Measurements from ENCODE around the gene CARD9. TPM values are rescaled to one million over a fixed set of nuclear protein-coding genes. Genes with fewer than 3 reads are reported as not detected.
"Not testable (repeated sequence)": the region's sequence is repeated elsewhere in the genome, so short reads cannot be mapped to it uniquely, and the experiment has no call there.

The CARD9 gene
- total RNA-seq, 5 donors from 2014 or later (not counting 1 experiment from before 2014, with no cell fraction given) = 0.43 to 1.4 (median 0.76) TPM

GRCh38 chr9:136353757-136354488 lies 19.5 kb downstream of the CARD9 start:
- Histone ChIP-seq H3K4me1 (ENCODE audit: control insufficient read depth in 1 of 2, extremely low read depth in 1 of 2, insufficient read depth in 2 of 2, low read length in 2 of 2) (peaks cover 0 to 5% of the 10 kb centered on the region in 2 experiments), H3K27ac (ENCODE audit: low read length) (no peak overlapping the region), H3K36me3 (ENCODE audit: control insufficient read depth in 2 of 2, extremely low read depth in 1 of 2, insufficient read depth in 1 of 2, low read length in 1 of 2) (peaks cover under 1 to 9% of the 10 kb centered on the region in 2 donors), H3K27me3 (replicated peaks in 1 of 2; ENCODE audit: control insufficient read depth in 2 of 2, extremely low read depth in 1 of 2, insufficient read depth in 2 of 2, low read length in 1 of 2) (no peaks in the 10 kb centered on the region), H3K4me3 (ENCODE audit: control insufficient read depth in 1 of 2, extremely low read depth in 1 of 2, low read length in 1 of 2) (no peak overlapping the region), H3K9me3 (no peaks in the 10 kb centered on the region)
- ChIA-PET CTCF (interaction anchor here in 1 of 2 donors (1.3 kb wide), 1 partner anchor 10 kb away, joined by 3 read pairs; the partner anchor contains the start of gene DNLZ), POLR2A (no interaction called here)
- DNase-seq (no peak), ATAC-seq (replicated peaks in 1 of 4) (no peak)
- Mint-ChIP-seq H3K27me3 (no peaks in the 10 kb centered on the region), H3K27ac (no peak overlapping the region), H3K4me1 (no peaks in the 10 kb centered on the region), H3K36me3 (no peaks in the 10 kb centered on the region), H3K4me3 (no peak overlapping the region), H3K9me3 (no peaks in the 10 kb centered on the region)
- 84% methylated on average over 11 of the region's 13 CpGs for WGBS (ENCODE audit: insufficient coverage)

DNA sequence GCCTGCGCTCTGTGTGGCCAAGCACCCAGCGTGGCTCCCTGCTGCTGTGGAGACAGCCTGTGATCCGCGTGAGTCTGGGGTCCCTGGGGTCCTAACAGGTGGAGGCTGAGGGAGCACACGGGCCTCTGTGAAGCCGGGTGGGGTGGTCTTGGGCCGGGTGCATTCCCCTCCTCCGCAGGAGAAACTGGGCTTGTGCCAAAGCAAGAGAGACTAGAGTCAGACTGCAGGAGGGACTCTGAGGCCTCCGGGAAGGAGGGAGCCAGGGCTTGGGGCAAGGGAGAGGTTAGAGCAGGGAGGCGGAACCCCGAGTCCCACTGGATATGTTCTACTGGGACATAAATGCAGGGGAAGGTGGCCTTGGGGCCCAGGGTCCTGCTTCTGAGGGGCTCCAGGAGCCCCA lies 20.4 kb downstream of the CARD9 start:
- 88% methylated on average over 10 of the region's 11 CpGs for WGBS (ENCODE audit: insufficient coverage)
- Mint-ChIP-seq H3K4me3 (no peak overlapping the region), H3K27me3 (no peaks in the 10 kb centered on the region), H3K9me3 (no peaks in the 10 kb centered on the region), H3K27ac (no peak overlapping the region), H3K4me1 (no peaks in the 10 kb centered on the region), H3K36me3 (no peaks in the 10 kb centered on the region)
- DNase-seq (no peak), ATAC-seq (replicated peaks in 1 of 4) (no peak)
- ChIA-PET CTCF (no interaction called here), POLR2A (no interaction called here)
- Histone ChIP-seq H3K9me3 (no peaks in the 10 kb centered on the region), H3K27me3 (replicated peaks in 1 of 2; ENCODE audit: control insufficient read depth in 2 of 2, extremely low read depth in 1 of 2, insufficient read depth in 2 of 2, low read length in 1 of 2) (no peaks in the 10 kb centered on the region), H3K4me1 (ENCODE audit: control insufficient read depth in 1 of 2, extremely low read depth in 1 of 2, insufficient read depth in 2 of 2, low read length in 2 of 2) (peaks cover 0 to 5% of the 10 kb centered on the region in 2 experiments), H3K36me3 (ENCODE audit: control insufficient read depth in 2 of 2, extremely low read depth in 1 of 2, insufficient read depth in 1 of 2, low read length in 1 of 2) (peaks cover 0 to 5% of the 10 kb centered on the region in 2 donors), H3K4me3 (ENCODE audit: control insufficient read depth in 1 of 2, extremely low read depth in 1 of 2, low read length in 1 of 2) (no peak overlapping the region), H3K27ac (ENCODE audit: low read length) (no peak overlapping the region)

DNA sequence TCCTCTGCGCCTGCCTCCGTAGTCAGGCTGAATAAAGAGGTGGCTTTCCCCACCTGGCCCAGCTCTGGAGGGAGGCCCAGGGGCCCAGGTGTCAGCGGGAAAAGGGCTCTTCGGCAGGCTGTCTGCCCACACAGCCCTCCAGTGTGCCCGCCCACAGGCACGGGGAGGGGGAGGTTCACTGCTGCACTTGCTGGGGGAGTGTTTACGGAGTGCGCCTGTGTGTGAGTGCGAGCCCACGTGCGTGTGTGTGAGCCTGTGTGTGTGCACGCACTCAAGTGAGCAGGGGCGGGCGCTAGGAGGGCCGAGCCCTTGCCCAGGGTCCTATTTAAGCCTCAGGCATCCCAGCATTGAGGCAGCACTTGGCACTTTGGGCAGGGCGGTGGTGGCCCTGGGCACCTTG lies 20.8 kb downstream of the CARD9 start:
- H3K36me3 Mint-ChIP-seq = no peaks in the 10 kb centered on the region
- 62% methylated on average over 13 of the region's 16 CpGs for WGBS (ENCODE audit: insufficient coverage)
- H3K27me3 ChIP-seq (replicated peaks in 1 of 2; ENCODE audit: control insufficient read depth in 2 of 2, extremely low read depth in 1 of 2, insufficient read depth in 2 of 2, low read length in 1 of 2) = no peaks in the 10 kb centered on the region
- no peak for DNase-seq
- H3K4me1 Mint-ChIP-seq = no peaks in the 10 kb centered on the region
- no peak for ATAC-seq (replicated peaks in 1 of 4)
- H3K4me3 ChIP-seq (ENCODE audit: control insufficient read depth in 1 of 2, extremely low read depth in 1 of 2, low read length in 1 of 2) = no peak overlapping the region
- no peak overlapping the region for H3K4me3 Mint-ChIP-seq
- CTCF ChIA-PET = no interaction called here
- H3K27ac ChIP-seq (ENCODE audit: low read length) = no peak overlapping the region
- POLR2A ChIA-PET = no interaction called here
- H3K36me3 ChIP-seq (ENCODE audit: control insufficient read depth in 2 of 2, extremely low read depth in 1 of 2, insufficient read depth in 1 of 2, low read length in 1 of 2) = peaks cover 0 to 5% of the 10 kb centered on the region in 2 donors
- H3K9me3 Mint-ChIP-seq = no peaks in the 10 kb centered on the region
- no peaks in the 10 kb centered on the region for H3K27me3 Mint-ChIP-seq
- H3K4me1 ChIP-seq (ENCODE audit: control insufficient read depth in 1 of 2, extremely low read depth in 1 of 2, insufficient read depth in 2 of 2, low read length in 2 of 2) = peaks cover 0 to 5% of the 10 kb centered on the region in 2 experiments
- H3K27ac Mint-ChIP-seq = no peak overlapping the region
- no peaks in the 10 kb centered on the region for H3K9me3 ChIP-seq

- CTCF ChIA-PET; H3K27ac ChIP-seq (ENCODE audit: low read length); H3K36me3 ChIP-seq (ENCODE audit: control insufficient read depth in 2 of 2, extremely low read depth in 1 of 2, insufficient read depth in 1 of 2, low read length in 1 of 2); POLR2A ChIA-PET; H3K9me3 ChIP-seq; H3K4me1 ChIP-seq (ENCODE audit: control insufficient read depth in 1 of 2, extremely low read depth in 1 of 2, insufficient read depth in 2 of 2, low read length in 2 of 2); H3K4me3 ChIP-seq (ENCODE audit: control insufficient read depth in 1 of 2, extremely low read depth in 1 of 2, low read length in 1 of 2); H3K4me1 Mint-ChIP-seq; H3K27me3 Mint-ChIP-seq; ATAC-seq (replicated peaks in 1 of 4); H3K4me3 Mint-ChIP-seq; DNase-seq; H3K36me3 Mint-ChIP-seq; H3K27me3 ChIP-seq (replicated peaks in 1 of 2; ENCODE audit: control insufficient read depth in 2 of 2, extremely low read depth in 1 of 2, insufficient read depth in 2 of 2, low read length in 1 of 2); H3K27ac Mint-ChIP-seq; H3K9me3 Mint-ChIP-seq: not testable (repeated sequence)
- WGBS (ENCODE audit: insufficient coverage) = 89% methylated on average over 9 of the region's 24 CpGs
These were observed 21.6 kb downstream of the CARD9 start for GRCh38 chr9:136351868-136352267.

- Mint-ChIP-seq H3K4me3 (no peak overlapping the region), H3K27me3 (no peaks in the 10 kb centered on the region), H3K27ac (no peak overlapping the region), H3K4me1 (no peaks in the 10 kb centered on the region), H3K36me3 (no peaks in the 10 kb centered on the region), H3K9me3 (no peaks in the 10 kb centered on the region)
- no peak for ATAC-seq (replicated peaks in 1 of 4)
- no peaks in the 10 kb centered on the region for H3K36me3 ChIP-seq (ENCODE audit: control insufficient read depth in 2 of 2, extremely low read depth in 1 of 2, insufficient read depth in 1 of 2, low read length in 1 of 2)
- no peak overlapping the region for H3K27ac ChIP-seq (ENCODE audit: low read length)
- no peaks in the 10 kb centered on the region for H3K9me3 ChIP-seq
- H3K4me3 ChIP-seq (ENCODE audit: control insufficient read depth in 1 of 2, extremely low read depth in 1 of 2, low read length in 1 of 2) = no peak overlapping the region
- peaks cover 0 to 5% of the 10 kb centered on the region in 2 experiments for H3K4me1 ChIP-seq (ENCODE audit: control insufficient read depth in 1 of 2, extremely low read depth in 1 of 2, insufficient read depth in 2 of 2, low read length in 2 of 2)
- no peak for DNase-seq
- ChIA-PET POLR2A (no interaction called here), CTCF (no interaction called here)
- 83% methylated on average over 11 of the region's 11 CpGs for WGBS (ENCODE audit: insufficient coverage)
- no peaks in the 10 kb centered on the region for H3K27me3 ChIP-seq (replicated peaks in 1 of 2; ENCODE audit: control insufficient read depth in 2 of 2, extremely low read depth in 1 of 2, insufficient read depth in 2 of 2, low read length in 1 of 2)
These were observed 22.1 kb downstream of the CARD9 start for GRCh38 chr9:136351252-136351800.

DNA sequence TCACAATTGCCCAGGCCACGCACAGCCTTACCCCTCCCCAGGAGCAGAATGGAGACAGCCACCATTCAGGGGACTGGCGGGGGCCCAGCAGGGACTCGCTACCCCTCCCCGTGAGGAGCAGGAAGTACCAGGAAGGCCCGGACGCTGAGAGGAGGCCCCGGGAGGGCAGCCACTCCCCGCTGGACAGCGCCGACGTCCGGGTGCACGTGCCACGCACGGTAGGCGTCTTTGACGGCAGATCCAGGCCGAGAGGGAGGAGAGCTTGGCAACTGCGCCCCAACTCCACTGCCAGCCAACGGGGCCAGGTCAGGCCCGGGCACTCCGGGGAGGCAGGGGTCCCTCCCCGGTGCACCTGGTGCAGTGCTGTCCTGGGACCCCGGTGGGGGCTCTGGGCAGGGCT lies 23.9 kb downstream of the CARD9 start:
- Mint-ChIP-seq H3K4me3 (no peak overlapping the region), H3K27ac (no peak overlapping the region), H3K36me3 (no peaks in the 10 kb centered on the region), H3K9me3 (no peaks in the 10 kb centered on the region), H3K4me1 (no peaks in the 10 kb centered on the region), H3K27me3 (no peaks in the 10 kb centered on the region)
- H3K4me3 ChIP-seq (ENCODE audit: control insufficient read depth in 1 of 2, extremely low read depth in 1 of 2, low read length in 1 of 2) = no peak overlapping the region
- POLR2A ChIA-PET = no interaction called here
- no peak for ATAC-seq (replicated peaks in 1 of 4)
- H3K9me3 ChIP-seq = no peaks in the 10 kb centered on the region
- CTCF ChIA-PET = no interaction called here
- H3K4me1 ChIP-seq (ENCODE audit: control insufficient read depth in 1 of 2, extremely low read depth in 1 of 2, insufficient read depth in 2 of 2, low read length in 2 of 2) = peaks cover 0 to 1% of the 10 kb centered on the region in 2 experiments
- WGBS (ENCODE audit: insufficient coverage) = 94% methylated on average over 24 of the region's 24 CpGs
- H3K27me3 ChIP-seq (replicated peaks in 1 of 2; ENCODE audit: control insufficient read depth in 2 of 2, extremely low read depth in 1 of 2, insufficient read depth in 2 of 2, low read length in 1 of 2) = no peaks in the 10 kb centered on the region
- H3K27ac ChIP-seq (ENCODE audit: low read length) = no peak overlapping the region
- DNase-seq = no peak
- H3K36me3 ChIP-seq (ENCODE audit: control insufficient read depth in 2 of 2, extremely low read depth in 1 of 2, insufficient read depth in 1 of 2, low read length in 1 of 2) = no peaks in the 10 kb centered on the region
